GM19035 (cell line): Measurements from ENCODE around the gene FXR2.

Experiments
- ATAC-seq: cut with Tn5 transposase; IDR thresholded peaks from one replicate; pipeline ENCODE4 v1.9.1; 2021; ENCODE audit not compliant: unreplicated experiment

The FXR2 gene

DNA sequence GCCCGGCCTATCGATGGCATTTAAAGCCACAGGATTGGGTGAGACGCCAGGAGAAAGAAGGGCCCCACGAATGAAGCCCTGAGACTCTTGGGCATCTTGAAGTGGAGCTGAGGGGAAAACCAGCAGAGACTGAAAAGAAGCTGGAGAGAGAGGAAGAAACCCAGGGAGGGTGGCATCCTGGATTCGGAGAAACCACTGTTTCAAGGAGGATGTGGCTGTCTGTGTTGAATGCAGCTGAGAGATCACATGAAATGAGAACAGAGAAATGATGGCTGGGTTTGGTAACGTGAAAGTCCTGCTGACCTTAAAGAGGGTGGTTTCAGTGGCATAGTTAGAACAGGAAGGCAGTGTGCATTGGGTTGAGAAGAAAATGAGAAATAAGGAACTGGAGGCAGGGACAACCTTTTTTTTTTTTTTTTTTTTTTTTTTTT is 62.1 kb downstream of the FXR2 start:
- ATAC-seq: peak; percentile 80

DNA sequence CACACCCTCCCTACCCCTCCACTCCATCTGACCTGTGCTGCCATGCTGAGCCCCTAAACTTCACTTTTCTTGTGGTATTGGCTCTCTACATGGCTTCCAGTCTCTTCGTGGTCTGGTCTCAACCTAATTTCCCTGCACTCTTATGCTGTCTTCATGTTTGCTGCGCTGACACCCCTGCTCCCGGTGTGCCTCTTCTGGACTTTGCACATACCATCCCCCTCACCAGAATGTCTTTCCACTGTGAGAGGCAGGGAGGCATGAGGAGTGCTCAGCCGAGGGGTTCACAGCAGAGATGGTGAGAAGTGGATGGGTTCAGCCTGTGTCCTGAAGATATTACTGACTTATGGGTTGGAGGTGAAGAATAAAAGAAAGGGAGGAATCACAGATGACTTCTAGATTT is 63.3 kb downstream of the FXR2 start:
- no peak for ATAC-seq

DNA sequence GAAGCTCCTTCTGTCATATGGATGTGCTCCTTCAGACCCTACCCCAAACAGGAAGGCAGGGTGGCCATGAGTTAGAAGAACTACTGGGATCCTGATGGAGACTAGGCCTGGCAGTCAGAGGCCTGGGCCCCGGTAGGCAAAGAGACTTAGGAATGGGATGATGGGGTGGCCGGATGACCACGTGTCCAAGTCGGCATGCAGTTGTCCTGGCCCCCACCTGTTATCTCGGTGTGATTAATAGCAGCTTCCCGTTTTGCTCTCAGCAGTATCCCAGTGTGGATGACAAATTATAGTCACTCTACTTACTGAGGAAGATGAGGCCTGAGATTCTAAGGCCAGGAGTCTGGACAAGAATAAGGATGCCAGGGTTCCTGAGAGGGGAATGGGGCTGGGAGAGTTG is 64.4 kb downstream of the FXR2 start:
- ATAC-seq: no peak

- ATAC-seq: no peak
These were observed 65.2 kb downstream of the FXR2 start for GRCh38 chr17:7549401-7550055.

- ATAC-seq: no peak
These were observed 65.9 kb downstream of the FXR2 start, which contains the start of gene TNFSF12 for GRCh38 chr17:7548585-7549400. TNFSF12 (plus strand) TSS chr17:7549058; CDS start chr17:7549154, 96 bp downstream.

GRCh38 chr17:7544911-7545310 is 69.8 kb downstream of the FXR2 start:
- no peak for ATAC-seq
